Gastroesophageal sphincter (tissue), 4 donors: ENCODE results near the gene ASB16. TPM values are rescaled to one million over a fixed set of nuclear protein-coding genes. Genes with fewer than 3 reads are reported as not detected.
"Not testable (repeated sequence)": the region's sequence is repeated elsewhere in the genome, so short reads cannot be mapped to it uniquely, and the experiment has no call there.

Experiments
- ATAC-seq: fragments of 150-250 bp; one replicate; pipeline ENCODE4 v1.9.1; 2016; ENCODE audit warnings: mild to moderate bottlenecking, moderate library complexity
- H3K27ac ChIP-seq, 4 donors: fragments of 200-600 bp; sonication (generic) in 3 of 4; 1 replicate in 3 of 4; 2 replicates in 1 of 4; pipeline ENCODE4 v1.5.1; 2016 to 2019
- H3K27me3 ChIP-seq: fragments of 200-600 bp; sonication (generic); one replicate; pipeline ENCODE4 v1.5.1; 2019
- H3K36me3 ChIP-seq, 2 donors: fragments of 200-600 bp; sonication (generic); one replicate each; pipeline ENCODE4 v1.5.1; 2019; ENCODE audit warnings: control low read depth in 1 of 2
- H3K4me1 ChIP-seq, 3 donors: fragments of 200-600 bp; sonication (generic); 1 replicate in 2 of 3; 2 replicates in 1 of 3; pipeline ENCODE4 v1.5.1; 2016 to 2019; ENCODE audit warnings: control low read depth in 2 of 3
- H3K4me3 ChIP-seq, 2 donors: fragments of 200-600 bp; sonication (generic); one replicate each; pipeline ENCODE4 v1.5.1; 2019; ENCODE audit warnings: mild to moderate bottlenecking in 1 of 2, moderate library complexity in 1 of 2
- H3K9me3 ChIP-seq, 3 donors: fragments of 200-600 bp; sonication (generic); one replicate each; pipeline ENCODE4 v1.5.1; 2017 to 2019; ENCODE audit warnings: control low read depth in 2 of 3
- CTCF ChIP-seq, 4 experiments: fragments of 200-600 bp in 2 of 4; fragments of 450-650 bp in 2 of 4; sonication (generic) in 1 of 4; IDR thresholded peaks; one replicate each; pipeline ENCODE4 v1.5.1; 2017 to 2019; ENCODE audit warnings: antibody characterized with exemption in 4 of 4, mild to moderate bottlenecking in 2 of 4, moderate library complexity in 2 of 4
- EP300 ChIP-seq: sonication (generic); formaldehyde crosslinking; IDR thresholded peaks from one replicate; pipeline ENCODE4 v1.6.1; 2017; ENCODE audit warnings: antibody characterized with exemption, mild to moderate bottlenecking
- POLR2A ChIP-seq, 2 donors: fragments of 450-650 bp; IDR thresholded peaks; one replicate each; pipeline ENCODE4 v1.6.1; 2017; ENCODE audit warnings: antibody characterized with exemption in 2 of 2, mild to moderate bottlenecking in 2 of 2, moderate library complexity in 1 of 2
- POLR2AphosphoS5 ChIP-seq: sonication (generic); formaldehyde crosslinking; IDR thresholded peaks from one replicate; pipeline ENCODE4 v1.6.1; 2017; ENCODE audit warnings: antibody characterized with exemption
- WGBS, 2 donors: methylation state at CpG; one replicate each; pipeline ENCODE4 v1.1.5; 2018; ENCODE audit warnings: low coverage in 1 of 2; 5-methylcytosine and 5-hydroxymethylcytosine counted together
- total RNA-seq, 4 donors: library from RNA; depleted of rRNA; stranded (reverse); fragments of >200 nt; gene quantifications; one replicate each; pipeline ENCODE4 v1.1.0, GENCODE V29; 2016

Gene ASB16
- total RNA-seq, 4 donors from 2014 or later: 1.8 to 6.9 (median 3.9) TPM

- peak overlapping the region in 3 of 4 donors; percentile 62 to 84 (median 72) for H3K27ac ChIP-seq
- H3K9me3 ChIP-seq: no peaks in the 10 kb centered on the region
- H3K36me3 ChIP-seq: peaks cover 0 to 13% of the 10 kb centered on the region in 2 donors
- H3K27me3 ChIP-seq: no peaks in the 10 kb centered on the region
- H3K4me1 ChIP-seq: peaks cover 0 to 17% (median 12%) of the 10 kb centered on the region in 3 donors
- H3K4me3 ChIP-seq: no peak overlapping the region
- TF ChIP-seq EP300 (no peak), POLR2AphosphoS5 (no peak), POLR2A (IDR thresholded peaks at IDR 0.05) (no peak), CTCF (IDR thresholded peaks at IDR 0.05) (no peak)
- no peak for ATAC-seq
- 58 to 79% methylated on average over 7 of the region's 7 CpGs for WGBS, 2 donors
These were observed 25.4 kb upstream of the ASB16 start for GRCh38 chr17:44144966-44145739.

- no peaks in the 10 kb centered on the region for H3K9me3 ChIP-seq
- H3K4me3 ChIP-seq: no peak overlapping the region
- peak overlapping the region in 3 of 4 donors; percentile 47 to 84 (median 72) for H3K27ac ChIP-seq
- 33 to 38% methylated on average over 1 to 2 of the region's 2 CpGs for WGBS, 2 donors
- peaks cover 0 to 13% of the 10 kb centered on the region in 2 donors for H3K36me3 ChIP-seq
- ATAC-seq: no peak
- TF ChIP-seq EP300 (no peak), CTCF (IDR thresholded peaks at IDR 0.05) (no peak), POLR2A (IDR thresholded peaks at IDR 0.05) (no peak), POLR2AphosphoS5 (no peak)
- no peaks in the 10 kb centered on the region for H3K27me3 ChIP-seq
- peaks cover 0 to 12% (median 12%) of the 10 kb centered on the region in 3 donors for H3K4me1 ChIP-seq
These were observed 23.8 kb upstream of the ASB16 start for GRCh38 chr17:44146375-44147346.

- Histone ChIP-seq H3K36me3 (peaks cover 0 to 13% of the 10 kb centered on the region in 2 donors), H3K27me3 (no peaks in the 10 kb centered on the region), H3K9me3 (no peaks in the 10 kb centered on the region), H3K27ac (peak overlapping the region in 1 of 4 donors; percentile 31), H3K4me1 (peaks cover 0 to 6% (median 1%) of the 10 kb centered on the region in 3 donors), H3K4me3 (no peak overlapping the region)
- TF ChIP-seq POLR2A (IDR thresholded peaks at IDR 0.05) (no peak), EP300 (no peak), CTCF (IDR thresholded peaks at IDR 0.05) (no peak), POLR2AphosphoS5 (no peak)
- ATAC-seq: no peak
- 100% methylated on average over 1 of the region's 4 CpGs; no CpG with 5 or more reads in 1 of the 2 donors for WGBS, 2 donors
These were observed 22.7 kb upstream of the ASB16 start for GRCh38 chr17:44147812-44148211.

- WGBS, 2 donors: 92% methylated on average over 3 of the region's 3 CpGs; no CpG with 5 or more reads in 1 of the 2 donors
- not testable (repeated sequence) for H3K4me3 ChIP-seq, ATAC-seq, H3K27me3 ChIP-seq, H3K27ac ChIP-seq, H3K4me1 ChIP-seq, H3K9me3 ChIP-seq
- H3K36me3 ChIP-seq: peaks cover 0 to 13% of the 10 kb centered on the region in 2 donors
These were observed 21.4 kb upstream of the ASB16 start for GRCh38 chr17:44149066-44149465.

- no peak overlapping the region for H3K27ac ChIP-seq
- 70 to 86% methylated on average over 4 of the region's 4 CpGs for WGBS, 2 donors
These were observed 20.7 kb upstream of the ASB16 start for GRCh38 chr17:44149750-44150329.

More at GRCh38 chr17:44149750-44150329, 20.7 kb upstream of the ASB16 start:
- no peak for ATAC-seq
- Histone ChIP-seq H3K9me3 (no peaks in the 10 kb centered on the region), H3K4me3 (no peak overlapping the region), H3K27me3 (no peaks in the 10 kb centered on the region), H3K36me3 (peaks cover 0 to 13% of the 10 kb centered on the region in 2 donors), H3K4me1 (peaks cover 0 to 6% (median 0%) of the 10 kb centered on the region in 3 donors)
- TF ChIP-seq EP300 (no peak), POLR2AphosphoS5 (no peak), POLR2A (IDR thresholded peaks at IDR 0.05) (no peak), CTCF (IDR thresholded peaks at IDR 0.05) (no peak)
